ENCODE results near the gene MYO18B.

The MYO18B gene

DNA sequence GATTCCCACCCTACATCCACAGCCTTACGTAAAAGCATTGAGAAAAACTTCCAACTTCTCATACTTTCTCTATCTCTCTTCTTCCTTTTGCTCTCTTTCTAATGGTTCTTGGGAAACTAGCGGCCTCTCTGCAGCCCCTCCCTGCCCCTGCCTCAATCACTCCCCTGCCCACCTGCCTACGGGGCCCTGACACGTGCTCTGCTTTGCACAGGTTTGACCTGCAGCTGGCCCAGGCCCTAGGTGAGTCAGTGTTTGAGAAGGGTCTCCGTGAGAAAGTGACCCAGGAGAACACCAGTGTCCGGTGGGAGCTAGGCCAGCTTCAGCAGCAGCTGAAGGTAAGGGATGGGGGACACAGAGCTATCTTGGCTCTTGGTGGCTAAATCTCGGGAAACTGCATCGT lies 160.4 kb downstream of the MYO18B start:
- DNase-seq (ENCODE audit: low read depth): no peak

DNA sequence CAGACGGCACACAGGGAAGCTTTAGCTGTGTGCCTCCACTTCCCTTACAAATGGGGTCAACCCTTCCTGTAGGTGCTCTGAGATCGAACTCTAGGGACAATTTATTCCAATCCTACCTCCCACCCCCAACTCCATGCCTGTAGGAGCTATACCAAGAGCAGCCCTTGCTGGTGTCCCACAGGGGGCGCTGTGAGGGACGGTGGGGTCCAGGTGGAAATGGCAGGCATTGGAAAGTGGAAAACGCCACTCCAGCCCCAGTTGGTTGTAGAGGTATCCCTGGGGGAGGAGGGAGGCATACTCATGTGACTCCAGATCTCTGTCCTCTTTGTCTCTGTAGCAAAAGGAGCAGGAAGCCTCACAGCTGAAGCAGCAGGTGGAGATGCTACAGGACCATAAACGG lies 161.3 kb downstream of the MYO18B start:
- DNase-seq (ENCODE audit: low read depth): no peak

DNA sequence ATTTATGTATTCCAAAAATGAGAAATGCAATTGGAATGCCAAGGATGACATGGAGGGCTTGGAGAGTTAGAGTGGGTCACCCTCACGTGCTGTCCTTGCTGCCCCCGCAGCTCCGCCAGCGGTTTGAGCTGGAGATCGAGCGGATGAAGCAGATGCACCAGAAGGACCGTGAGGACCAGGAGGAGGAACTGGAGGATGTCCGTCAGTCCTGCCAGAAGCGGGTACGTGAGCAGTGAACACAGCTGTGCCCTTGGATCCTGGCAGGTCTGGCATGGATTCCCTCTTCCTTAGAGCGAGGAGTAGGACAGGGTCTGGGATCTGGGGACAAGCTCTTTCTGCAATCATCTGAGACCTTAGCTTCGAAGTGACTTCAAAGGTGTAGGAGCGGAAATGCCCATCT lies 166.2 kb downstream of the MYO18B start:
- DNase-seq (ENCODE audit: low read depth): no peak

DNA sequence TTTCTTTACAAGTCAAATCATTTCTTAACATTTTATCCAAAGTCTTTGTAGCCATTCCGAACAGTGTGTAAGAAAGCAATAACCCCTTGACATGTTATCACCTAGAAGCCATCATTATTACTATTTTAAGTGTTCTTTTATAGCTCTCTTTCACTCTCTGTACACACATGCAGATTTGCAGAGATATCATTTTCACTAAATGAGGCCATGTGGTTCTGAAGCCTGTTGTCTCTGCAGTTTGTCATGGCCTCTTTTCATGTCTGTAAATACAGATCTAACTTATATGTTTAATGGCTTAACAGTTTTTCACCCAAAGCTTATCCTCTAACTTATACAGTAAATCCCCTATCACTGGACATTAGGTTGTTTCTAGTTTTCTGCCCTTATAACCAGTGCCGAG lies 166.8 kb downstream of the MYO18B start:
- DNase-seq (ENCODE audit: low read depth): no peak

DNA sequence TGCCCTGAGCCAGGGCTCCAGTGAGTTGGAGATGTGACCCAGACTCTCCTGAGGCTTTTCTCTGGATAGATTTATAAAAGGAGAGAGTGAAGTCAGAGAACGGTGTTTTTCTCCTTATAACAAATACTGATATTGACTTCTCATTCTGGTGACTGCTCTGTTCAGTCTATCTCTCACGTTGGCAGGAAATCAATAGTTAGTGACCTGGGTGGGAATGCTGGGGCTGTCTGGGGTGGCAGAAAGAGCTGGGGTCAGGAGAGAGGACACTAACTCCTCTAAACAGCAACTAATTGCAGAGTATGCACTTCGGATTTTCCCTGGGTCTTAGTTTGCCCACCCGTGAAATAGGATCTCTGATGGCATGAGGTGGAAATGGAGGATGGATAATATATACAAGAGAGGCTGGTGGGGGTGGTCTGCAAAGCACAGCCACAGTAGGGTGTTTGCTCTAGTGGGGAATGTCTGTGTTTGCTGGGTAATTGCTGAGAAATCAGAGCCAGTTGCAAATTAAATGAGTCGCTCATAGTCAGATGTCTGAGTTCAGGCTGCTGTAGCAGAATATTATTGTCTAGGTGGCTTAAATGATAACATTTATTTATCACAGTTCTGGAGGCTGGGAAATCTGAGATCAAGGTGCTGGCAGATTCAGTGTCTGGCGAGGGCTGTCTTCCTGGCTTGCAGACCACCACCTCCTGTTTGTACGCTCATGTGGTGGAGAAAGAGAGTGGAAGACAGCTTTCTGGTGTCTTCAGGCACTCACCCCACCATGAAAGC lies 167.8 kb downstream of the MYO18B start:
- no peak for DNase-seq (ENCODE audit: low read depth)

DNA sequence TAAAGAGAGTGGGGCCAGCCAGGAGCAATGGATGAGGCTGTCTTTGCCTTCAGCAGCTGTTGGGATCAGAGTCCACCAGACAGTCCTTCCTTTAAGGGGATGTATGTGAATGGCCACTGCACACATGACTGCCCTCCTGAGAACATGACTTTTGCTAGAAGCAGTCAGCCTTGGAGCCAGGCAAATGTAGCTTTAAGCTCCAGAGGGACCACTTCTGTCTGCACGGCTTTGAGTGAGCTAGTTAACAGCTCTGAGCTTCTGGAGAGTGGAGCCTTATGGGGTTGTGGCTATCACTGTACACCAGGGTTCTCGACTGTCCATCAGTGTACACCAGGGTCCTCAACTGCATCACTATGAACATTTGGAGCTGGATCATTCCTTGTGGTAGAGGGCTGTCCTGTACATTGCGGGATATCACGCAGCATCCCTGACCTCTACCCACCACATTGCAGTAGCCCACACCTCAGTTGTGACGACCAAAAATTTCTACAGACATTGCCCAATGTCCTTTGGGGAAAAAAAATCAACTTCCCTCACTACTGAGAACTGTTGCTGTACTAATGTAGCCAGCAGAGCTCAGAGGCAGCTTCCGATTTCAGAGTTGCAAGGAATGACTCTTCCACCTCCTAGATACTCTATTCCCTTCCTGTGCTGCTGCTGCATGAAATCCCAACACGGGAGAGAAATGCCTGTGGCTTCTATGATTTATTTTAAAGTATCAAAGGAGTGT lies 169.4 kb downstream of the MYO18B start:
- no peak for DNase-seq (ENCODE audit: low read depth)

DNA sequence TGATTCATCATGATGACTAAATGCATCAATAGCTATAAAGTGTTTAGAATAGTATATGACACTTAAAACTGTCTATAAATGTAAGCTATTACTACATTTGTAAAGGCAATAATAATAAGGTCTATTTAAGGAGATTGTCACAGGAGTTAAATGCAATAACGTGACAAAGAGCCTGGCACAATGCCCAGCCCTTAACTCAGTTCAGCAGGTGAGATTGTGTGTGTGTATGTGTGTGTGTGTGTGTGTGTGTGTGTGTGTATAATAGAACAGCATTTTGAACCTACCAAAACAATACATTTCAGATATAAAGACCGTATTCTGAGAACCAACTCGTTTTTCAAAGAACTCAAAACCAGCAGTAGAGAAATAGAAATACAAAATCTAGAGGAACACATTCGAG lies 177.5 kb downstream of the MYO18B start:
- no peak for DNase-seq (ENCODE audit: low read depth)

DNA sequence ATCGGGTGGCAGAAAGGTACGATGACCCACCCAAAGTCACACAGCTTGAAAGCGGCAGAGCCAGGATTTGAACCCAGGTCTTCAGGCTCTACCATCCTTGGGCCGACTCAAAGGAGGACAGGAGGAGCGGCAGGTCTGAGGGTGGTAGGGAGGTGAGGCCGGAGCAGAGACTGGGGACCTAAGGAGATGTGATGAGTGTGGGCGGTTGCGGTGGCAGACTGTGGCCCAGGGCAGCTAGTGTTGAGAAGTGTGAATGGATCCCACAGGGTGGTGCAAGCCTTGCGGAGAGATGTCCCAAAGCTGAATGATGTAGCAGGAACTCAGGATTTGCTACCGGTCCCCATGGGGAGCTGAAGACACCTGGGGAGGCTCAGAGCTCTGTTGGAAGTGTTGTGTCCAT lies 180.2 kb downstream of the MYO18B start:
- DNase-seq (ENCODE audit: low read depth): no peak

DNA sequence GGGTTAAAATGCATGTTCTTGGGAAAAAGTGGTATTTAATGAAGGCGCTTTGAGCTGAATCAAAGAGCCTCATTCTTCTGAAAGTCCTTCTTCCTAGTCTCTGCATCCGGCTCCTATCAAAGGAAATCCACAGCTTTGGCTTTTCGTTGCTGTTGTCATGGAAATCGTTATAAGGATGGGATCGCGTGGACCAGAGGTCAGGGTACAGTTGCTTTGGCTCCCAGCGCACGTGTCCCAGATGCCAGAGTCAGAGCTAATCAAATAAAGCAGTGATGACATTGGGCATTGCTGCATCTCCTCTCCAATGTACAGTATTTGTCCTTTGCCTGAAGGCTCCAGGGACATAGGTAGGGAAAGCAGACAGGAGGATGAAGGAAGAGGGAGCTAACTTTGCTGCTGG lies 181.9 kb downstream of the MYO18B start:
- no peak for DNase-seq (ENCODE audit: low read depth)

DNA sequence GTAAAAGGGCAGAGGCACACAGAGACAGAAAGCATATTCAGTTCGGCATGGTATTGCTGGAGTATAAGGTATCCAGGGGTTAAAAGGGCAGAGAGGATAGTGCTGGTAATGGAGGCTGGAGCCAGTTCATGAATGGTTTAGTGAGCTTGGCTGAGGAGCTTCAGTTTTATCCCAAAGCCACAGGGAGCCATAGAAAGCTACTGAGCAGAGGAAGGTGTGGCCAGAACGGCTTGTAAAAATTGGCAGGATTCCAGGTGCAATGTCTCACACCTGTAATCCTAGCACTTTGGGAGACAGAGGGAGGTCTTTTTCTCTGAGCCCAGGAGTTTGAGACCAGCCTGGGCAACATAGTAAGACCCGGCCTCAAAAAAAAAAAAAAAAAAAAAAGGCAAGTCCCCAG lies 186.1 kb downstream of the MYO18B start:
- DNase-seq (ENCODE audit: low read depth): no peak

DNA sequence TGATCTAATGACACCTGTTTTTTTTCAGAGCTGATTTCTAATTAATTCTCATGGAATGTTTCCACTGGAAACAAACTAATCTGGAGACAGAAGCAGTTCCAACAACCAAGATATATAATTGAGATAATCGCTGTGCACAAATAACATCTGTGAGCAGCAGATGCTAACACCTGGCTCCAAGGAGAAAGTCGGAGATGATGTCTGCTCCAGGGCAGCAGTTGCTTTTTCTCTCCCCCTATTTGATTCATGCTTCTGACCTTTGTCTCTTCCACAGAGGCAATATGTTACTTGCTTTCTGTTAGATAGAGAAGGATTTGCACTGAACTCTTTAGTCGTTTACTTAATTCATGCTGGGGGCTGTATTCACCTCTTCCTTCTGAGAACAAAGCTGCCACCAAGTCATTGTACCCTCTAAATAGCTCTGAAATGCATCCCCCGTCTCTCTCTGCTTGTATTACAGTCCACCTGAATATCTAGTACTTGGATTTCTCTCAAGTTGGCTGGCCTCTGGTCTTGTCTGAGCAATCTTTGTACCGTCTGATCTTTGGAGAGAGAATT lies 187.4 kb downstream of the MYO18B start:
- no peak for DNase-seq (ENCODE audit: low read depth)

DNA sequence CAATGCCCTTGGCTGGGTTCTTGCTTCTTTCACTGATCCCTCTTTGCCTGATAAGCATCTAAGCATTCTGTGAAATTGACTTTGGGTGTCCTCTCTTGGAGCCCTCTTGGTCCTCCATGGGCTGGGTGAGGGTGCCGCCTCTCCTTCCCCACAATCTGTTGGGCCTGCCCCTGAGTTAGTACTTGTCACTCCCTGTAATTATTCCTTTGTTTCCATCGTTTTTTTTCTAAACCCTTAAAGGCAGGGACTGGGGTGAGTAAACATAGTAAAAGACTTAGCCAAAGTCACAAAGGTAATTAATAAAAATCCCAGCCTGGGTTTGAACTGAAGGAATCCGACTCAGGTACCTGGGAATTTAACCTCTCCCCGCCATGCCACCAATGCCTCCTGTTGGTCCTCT lies 188.1 kb downstream of the MYO18B start:
- no peak for DNase-seq (ENCODE audit: low read depth)

DNA sequence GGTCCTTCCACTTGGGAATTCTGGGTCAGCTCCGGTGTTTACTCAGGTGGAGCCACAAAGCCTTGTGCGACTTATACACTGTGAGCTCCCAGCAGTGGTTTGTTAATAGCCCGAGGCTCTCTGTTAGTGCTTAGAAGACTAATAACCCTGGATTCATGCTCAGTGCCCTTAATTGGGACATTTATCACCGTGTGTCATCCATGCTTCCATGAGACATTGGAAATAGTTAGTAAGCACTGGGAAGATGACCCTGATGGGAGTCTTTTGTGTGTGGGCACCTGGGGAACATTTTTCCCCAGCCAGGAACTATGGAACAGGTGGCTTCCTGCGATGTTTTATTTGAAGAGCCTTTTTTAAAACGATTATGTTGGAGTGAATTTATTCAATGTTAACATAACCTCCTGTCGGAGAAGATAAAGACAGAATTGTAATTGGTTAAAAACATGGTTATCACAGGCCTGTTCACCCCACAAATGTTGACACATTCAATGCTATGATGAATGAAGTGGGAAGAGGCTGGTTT lies 188.9 kb downstream of the MYO18B start:
- no peak for DNase-seq (ENCODE audit: low read depth)

DNA sequence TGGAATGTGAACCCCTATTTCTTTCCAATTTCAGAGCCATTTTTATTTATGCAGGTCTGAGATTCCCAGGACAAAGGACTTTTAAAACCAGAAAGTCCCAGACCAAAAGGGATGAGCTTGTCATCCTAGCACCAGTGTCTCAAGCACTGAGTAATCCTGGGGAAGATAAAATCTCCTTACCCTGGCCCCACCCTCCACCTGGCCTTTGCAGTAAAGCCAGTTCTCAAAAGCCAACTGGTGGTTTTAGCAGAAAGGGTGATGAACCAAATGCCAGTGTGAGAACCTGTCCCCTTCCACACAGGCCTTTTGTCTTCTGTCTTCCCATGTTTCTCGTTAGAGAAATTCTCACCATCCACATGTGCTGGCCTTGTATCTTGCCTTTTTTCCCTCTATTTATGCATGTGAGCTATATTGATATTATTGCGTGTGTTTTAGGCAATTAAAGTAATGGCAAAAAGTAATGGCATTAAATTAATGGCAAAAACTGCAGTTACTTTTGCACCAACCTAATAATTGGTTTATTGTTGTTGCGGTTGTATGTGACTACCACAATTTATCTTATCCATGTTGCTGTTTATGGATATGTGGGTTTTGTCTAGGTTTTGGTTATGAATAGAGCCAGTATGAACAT lies 191.3 kb downstream of the MYO18B start:
- no peak for DNase-seq (ENCODE audit: low read depth)

DNA sequence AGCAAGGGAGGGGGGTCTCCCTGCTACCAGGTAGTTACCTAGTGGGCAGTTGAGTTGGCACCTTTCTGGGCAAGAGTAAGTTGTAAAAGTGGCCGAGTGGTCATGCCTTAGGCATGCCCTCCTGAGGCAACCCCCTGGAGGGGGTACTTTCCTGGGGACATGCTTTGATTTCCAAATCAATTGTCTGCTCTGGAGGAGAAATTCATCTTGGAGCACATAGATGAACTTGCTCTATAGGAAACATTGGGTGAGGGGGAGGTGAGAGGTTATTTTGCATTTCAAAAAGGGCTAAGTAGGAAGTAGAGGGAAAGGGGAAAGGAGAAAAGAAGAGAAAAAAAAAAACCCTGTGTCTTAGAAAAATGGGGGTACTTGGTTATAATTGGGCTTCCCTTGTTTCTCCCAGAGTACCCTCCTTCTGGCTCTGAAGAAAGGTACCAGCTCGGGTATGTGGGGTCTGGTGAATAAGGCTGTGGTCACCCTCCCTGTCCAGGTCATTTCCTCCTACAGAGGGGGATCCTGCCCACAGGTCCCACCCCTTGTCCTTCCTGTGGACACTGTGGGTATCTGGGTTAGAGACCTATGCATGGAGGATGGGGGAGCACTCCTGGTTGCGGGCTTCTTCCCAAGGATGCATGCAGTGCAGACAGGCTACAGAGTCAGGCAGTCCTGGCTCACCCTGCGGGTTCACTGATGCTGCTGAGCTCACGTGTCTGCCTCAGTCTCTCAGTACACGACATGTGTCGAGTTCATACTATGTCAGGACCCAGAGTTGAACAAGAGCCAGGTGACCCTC lies 193.5 kb downstream of the MYO18B start:
- no peak for DNase-seq (ENCODE audit: low read depth)

DNA sequence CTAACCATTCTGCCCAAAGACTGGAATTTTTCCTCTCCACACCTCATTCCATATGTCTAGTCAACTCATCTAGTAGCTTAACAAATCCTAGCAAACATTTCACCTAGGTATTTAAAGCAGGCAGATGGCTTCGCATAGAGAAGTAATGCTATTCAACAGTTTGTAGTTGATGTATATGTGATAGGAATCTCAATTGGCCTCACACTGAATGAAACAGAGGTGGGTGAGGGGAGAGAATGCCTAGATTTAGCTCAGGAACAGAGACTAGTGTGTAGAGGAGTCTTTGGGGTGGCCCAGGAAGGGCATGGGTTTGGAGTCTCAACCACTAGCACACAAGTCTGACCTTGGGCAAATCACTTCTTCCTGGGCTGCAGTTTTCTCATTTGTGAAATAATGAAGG lies 196.2 kb downstream of the MYO18B start:
- no peak for DNase-seq (ENCODE audit: low read depth)

DNA sequence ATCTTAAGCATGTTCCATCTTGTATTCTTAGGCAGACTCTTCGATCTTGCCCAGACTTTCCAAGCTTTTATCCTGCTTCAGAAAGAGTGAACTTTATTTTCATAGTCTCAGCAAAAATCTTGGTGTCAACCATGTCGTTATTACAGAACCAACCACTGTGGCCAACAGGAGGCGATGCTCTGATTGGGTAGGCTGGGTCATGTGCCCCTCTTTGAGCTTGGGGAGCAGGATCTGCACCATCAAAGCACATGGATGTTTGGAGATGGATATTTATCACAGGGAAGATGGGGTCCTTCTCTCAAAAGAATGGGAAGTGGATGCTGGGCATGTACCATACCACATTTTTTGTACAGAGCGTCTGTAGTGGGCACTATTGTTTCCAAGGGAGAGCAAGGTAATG lies 197.4 kb downstream of the MYO18B start:
- DNase-seq (ENCODE audit: low read depth): no peak

DNA sequence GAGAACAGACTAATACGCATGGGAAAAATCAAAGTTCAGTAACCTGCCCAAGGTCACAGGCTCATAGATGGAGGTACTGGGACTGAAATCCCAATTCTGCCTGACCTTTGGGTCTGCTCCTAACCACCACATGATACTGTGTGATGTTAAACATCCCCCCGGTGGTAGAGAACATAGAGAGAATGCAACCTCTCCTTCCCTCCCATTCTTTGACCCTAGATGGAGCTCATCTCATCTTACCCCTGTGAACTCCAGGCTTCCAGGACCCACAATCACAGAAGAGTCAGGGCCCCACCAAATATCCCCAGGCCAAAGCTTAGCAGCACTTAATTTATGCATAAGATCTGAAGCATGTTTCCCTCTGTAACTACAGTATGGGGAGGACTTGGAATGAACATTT lies 198.5 kb downstream of the MYO18B start:
- no peak for DNase-seq (ENCODE audit: low read depth)

DNA sequence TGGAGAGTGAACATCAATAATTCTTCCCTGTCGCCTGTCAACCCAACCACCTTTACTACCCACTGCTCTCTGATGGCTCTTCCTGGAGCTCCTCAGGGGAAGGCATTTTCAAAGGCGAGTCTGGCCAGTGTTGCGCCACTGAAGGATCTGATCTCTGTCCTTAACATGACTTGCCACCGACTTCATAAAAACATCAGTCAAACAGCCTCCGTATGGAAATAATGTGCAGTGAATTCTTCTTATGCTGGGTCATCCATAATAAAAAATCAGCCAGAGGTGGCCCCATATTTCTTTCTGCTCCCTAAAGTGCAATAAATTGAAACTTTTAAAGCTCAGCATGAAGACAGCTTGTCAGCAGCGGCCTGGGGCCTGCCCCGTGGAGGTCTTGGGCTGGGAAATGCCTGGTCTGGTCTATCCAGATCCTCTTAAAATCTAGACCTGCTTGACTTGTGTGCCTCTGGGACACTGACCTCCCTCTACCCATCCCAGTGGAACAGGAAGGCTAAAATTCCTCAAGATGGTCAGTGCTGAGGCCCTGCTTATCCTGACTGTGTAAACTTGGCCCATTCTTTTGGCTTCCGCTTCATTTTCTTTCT lies 199.5 kb downstream of the MYO18B start:
- no peak for DNase-seq (ENCODE audit: low read depth)

DNA sequence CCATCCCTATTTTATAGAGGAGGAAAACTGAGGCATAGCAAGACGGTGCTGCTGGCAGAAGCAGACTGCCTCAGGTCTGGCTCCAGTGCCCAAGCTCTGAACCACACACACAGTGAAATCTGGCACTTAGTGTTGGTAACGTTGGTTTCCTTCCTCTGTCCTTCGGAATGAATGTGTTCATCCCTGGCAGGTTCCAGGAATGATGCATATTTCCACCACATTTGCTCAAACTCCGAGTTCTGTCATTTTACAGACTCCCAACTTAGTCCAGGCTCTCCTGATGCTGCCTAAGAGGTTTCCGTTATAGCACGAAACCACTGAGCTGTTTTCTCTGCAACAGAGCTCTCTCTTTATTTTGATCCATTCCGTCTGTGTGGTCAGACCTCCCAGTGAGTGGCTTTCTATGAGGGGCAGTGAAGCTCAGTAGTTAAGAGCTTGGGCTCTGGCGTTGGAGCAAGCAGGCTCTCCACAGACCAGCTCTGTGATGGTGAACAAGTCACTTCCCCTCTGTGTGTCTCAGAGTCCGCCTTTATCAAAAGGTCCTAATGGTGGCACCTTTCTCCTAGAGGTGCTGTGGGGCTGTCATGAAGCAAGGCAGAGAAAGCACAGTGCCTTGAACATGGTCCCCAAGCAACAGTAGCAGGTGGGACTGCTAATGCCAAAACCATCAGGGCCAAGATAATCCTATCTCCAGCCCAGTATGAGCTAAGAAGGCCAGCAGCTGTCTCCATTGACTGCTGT lies 200.3 kb downstream of the MYO18B start:
- DNase-seq (ENCODE audit: low read depth): no peak

All from fibroblast of gingiva (primary cell).